Nephron (organoid): Measurements from ENCODE around the gene TBCC.
"Not testable (repeated sequence)": the region's sequence is repeated elsewhere in the genome, so short reads cannot be mapped to it uniquely, and the experiment has no call there.

Experiments used
- H3K27ac Mint-ChIP-seq, 3 experiments: 2 replicates each; pipeline ENCODE4 v1.8.0; 2020; ENCODE audit warnings: mixed read lengths in 3 of 3, mild to moderate bottlenecking in 2 of 3, moderate library complexity in 1 of 3
- H3K27me3 Mint-ChIP-seq: 2 replicates; pipeline ENCODE4 v1.8.0; 2021; ENCODE audit warnings: low read depth, mild to moderate bottlenecking, moderate library complexity, mixed read lengths
- H3K36me3 Mint-ChIP-seq: 2 replicates; pipeline ENCODE4 v1.8.0; 2020; ENCODE audit warnings: low read depth, mixed read lengths
- H3K4me1 Mint-ChIP-seq: 2 replicates; pipeline ENCODE4 v1.8.0; 2020; ENCODE audit warnings: mixed read lengths
- H3K4me3 Mint-ChIP-seq, 3 experiments: 2 replicates each; pipeline ENCODE4 v1.8.0; 2020; ENCODE audit warnings: mild to moderate bottlenecking in 3 of 3, mixed read lengths in 3 of 3, moderate library complexity in 2 of 3
- H3K9me3 Mint-ChIP-seq: 2 replicates; pipeline ENCODE4 v1.8.0; 2020; ENCODE audit warnings: mixed read lengths
- TF ChIP-seq, protein P1 (sequence below), 3 experiments: fragments of 200-600 bp; sonication (generic); IDR thresholded peaks; one replicate each; pipeline ENCODE4 v1.5.0; 2021; ENCODE audit warnings: antibody characterized with exemption in 3 of 3; ENCODE audit not compliant: unreplicated experiment in 3 of 3

TBCC gene

DNA sequence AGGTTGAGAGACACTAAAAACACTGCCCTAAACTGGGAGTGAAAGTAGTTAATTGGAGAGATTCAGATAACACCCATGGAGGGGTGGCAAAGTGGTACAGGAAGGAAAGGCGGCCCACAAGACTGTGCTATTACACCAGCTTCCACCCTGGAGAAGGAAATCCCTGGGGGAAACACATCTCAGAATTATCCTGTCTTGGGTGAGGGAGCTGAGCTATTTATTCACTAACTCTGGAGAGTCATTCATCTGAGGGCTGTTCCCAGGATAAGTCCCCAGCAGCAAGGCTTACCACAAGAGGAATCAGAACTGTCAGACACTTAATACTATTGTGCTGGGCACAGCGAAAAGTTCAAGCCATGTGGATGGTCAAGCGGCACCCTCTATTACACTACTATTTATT lies 9.9 kb downstream of the TBCC start:
- Mint-ChIP-seq H3K27me3 (peaks cover 8% of the 10 kb centered on the region), H3K4me1 (peaks cover 4% of the 10 kb centered on the region), H3K4me3 (peak overlapping the region in 1 of 3 experiments; percentile 37), H3K36me3 (no peaks in the 10 kb centered on the region), H3K27ac (peak overlapping the region; percentile 66 to 93 (median 84)), H3K9me3 (peaks cover 3% of the 10 kb centered on the region)
- TF ChIP-seq, protein P1, sequence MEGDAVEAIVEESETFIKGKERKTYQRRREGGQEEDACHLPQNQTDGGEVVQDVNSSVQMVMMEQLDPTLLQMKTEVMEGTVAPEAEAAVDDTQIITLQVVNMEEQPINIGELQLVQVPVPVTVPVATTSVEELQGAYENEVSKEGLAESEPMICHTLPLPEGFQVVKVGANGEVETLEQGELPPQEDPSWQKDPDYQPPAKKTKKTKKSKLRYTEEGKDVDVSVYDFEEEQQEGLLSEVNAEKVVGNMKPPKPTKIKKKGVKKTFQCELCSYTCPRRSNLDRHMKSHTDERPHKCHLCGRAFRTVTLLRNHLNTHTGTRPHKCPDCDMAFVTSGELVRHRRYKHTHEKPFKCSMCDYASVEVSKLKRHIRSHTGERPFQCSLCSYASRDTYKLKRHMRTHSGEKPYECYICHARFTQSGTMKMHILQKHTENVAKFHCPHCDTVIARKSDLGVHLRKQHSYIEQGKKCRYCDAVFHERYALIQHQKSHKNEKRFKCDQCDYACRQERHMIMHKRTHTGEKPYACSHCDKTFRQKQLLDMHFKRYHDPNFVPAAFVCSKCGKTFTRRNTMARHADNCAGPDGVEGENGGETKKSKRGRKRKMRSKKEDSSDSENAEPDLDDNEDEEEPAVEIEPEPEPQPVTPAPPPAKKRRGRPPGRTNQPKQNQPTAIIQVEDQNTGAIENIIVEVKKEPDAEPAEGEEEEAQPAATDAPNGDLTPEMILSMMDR (IDR thresholded peaks at IDR 0.05; ENCODE audit: unreplicated experiment in 3 of 3): no peak

DNA sequence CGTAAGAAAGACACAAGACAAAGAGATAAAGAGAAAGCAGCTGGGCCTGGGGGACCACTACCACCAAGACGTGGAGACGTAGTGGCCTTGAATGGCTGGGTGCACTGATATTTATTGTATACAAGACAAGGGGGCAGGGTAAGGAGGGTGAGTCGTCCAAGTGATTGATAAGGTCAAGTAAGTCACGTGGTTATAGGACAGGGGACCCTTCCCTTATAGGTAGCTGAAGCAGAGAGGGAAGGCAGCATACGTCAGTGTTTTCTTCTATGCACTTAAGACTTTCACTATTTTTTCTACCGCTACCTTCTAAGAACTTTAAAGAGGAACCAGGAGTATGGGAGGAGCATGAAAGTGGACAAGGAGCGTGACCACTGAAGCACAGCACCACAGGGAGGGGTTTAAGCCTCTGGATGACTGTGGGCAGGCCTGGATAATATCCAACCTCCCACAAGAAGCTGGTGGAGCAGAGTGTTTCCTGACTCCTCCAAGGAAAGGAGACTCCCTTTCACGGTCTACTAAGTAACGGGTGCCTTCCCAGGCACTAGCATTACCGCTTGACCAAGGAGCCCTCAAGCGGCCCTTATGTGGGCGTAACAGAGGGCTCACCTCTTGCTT lies 11.9 kb downstream of the TBCC start:
- H3K4me1 Mint-ChIP-seq, H3K9me3 Mint-ChIP-seq, H3K36me3 Mint-ChIP-seq, H3K4me3 Mint-ChIP-seq, H3K27me3 Mint-ChIP-seq: not testable (repeated sequence)
- peak overlapping the region; percentile 14 to 72 (median 16) for H3K27ac Mint-ChIP-seq

DNA sequence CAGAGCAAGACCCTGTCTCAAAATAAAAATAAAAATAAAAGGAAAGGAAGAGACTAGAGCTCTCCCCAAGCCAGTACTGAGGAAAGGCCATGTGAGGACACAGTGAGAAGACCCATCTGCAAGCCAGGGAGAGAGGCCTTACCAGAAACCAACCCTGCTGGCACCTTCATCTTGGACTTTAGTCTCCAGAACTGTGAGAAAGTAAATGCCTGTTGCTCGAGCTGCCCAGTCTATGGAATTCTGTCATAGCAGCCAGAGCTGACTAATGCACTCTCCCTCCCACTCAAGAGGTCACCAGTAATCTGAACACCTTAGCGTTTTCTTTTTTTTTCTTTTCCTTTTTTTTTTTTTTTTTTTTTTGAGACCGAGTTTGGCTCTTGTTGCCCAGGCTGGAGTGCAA lies 16.2 kb downstream of the TBCC start:
- H3K4me1 Mint-ChIP-seq: peaks cover 5% of the 10 kb centered on the region
- no peaks in the 10 kb centered on the region for H3K36me3 Mint-ChIP-seq
- H3K27me3 Mint-ChIP-seq: no peaks in the 10 kb centered on the region
- TF ChIP-seq, protein P1 (IDR thresholded peaks at IDR 0.05; ENCODE audit: unreplicated experiment in 3 of 3): no peak
- H3K9me3 Mint-ChIP-seq: peaks cover 3% of the 10 kb centered on the region
- no peak overlapping the region for H3K27ac Mint-ChIP-seq
- no peak overlapping the region for H3K4me3 Mint-ChIP-seq

GRCh38 chr6:42727627-42728026 lies 18.3 kb downstream of the TBCC start:
- TF ChIP-seq, protein P1 (IDR thresholded peaks at IDR 0.05; ENCODE audit: unreplicated experiment in 3 of 3): no peak
- Mint-ChIP-seq H3K9me3 (peaks cover 2% of the 10 kb centered on the region), H3K27me3 (no peaks in the 10 kb centered on the region), H3K27ac (no peak overlapping the region), H3K4me3 (no peak overlapping the region), H3K36me3 (no peaks in the 10 kb centered on the region), H3K4me1 (peaks cover 5% of the 10 kb centered on the region)

DNA sequence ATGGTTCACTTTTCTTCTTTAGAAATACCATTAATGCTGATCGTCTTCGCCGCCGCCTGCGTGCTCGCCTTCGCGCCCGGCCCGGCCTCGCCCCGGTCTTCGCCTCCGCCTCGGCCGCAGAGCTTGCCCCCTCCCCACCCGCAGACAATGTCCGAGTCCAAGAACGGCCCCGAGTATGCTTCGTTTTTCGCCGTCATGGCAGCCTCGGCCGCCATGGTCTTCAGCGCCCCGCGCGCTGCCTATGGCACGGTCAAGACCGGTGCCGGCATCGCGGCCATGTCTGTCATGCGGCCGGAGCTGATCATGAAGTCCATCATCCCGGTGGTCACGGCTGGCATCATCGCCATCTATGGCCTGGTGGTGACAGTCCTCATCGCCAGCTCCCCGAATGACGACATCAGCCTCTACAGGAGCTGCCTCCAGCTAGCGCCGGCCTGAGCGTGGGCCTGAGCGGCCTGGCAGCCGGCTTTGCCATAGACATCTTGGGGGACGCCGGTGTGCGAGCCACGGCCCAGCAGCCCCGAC lies 18.8 kb downstream of the TBCC start:
- no peaks in the 10 kb centered on the region for H3K27me3 Mint-ChIP-seq
- H3K4me3 Mint-ChIP-seq: no peak overlapping the region
- no peaks in the 10 kb centered on the region for H3K9me3 Mint-ChIP-seq
- peaks cover 5% of the 10 kb centered on the region for H3K4me1 Mint-ChIP-seq
- H3K27ac Mint-ChIP-seq: no peak overlapping the region
- TF ChIP-seq, protein P1 (IDR thresholded peaks at IDR 0.05; ENCODE audit: unreplicated experiment in 3 of 3): no peak
- no peaks in the 10 kb centered on the region for H3K36me3 Mint-ChIP-seq

GRCh38 chr6:42726485-42727086 lies 19.3 kb downstream of the TBCC start:
- H3K9me3 Mint-ChIP-seq: no peaks in the 10 kb centered on the region
- peaks cover 5% of the 10 kb centered on the region for H3K4me1 Mint-ChIP-seq
- H3K27me3 Mint-ChIP-seq: peaks cover 4% of the 10 kb centered on the region
- H3K4me3 Mint-ChIP-seq: peak overlapping the region in 2 of 3 experiments; percentile 14 to 34
- H3K27ac Mint-ChIP-seq: peak overlapping the region in 1 of 3 experiments; percentile 44
- no peaks in the 10 kb centered on the region for H3K36me3 Mint-ChIP-seq
- TF ChIP-seq, protein P1 (IDR thresholded peaks at IDR 0.05; ENCODE audit: unreplicated experiment in 3 of 3): peak; percentile 92 to 94 (median 92)
